EH (cell line): ENCODE data around the gene RESP18.

Source experiments
- DNase-seq: peaks from one replicate; pipeline ENCODE4 v3.0.0-alpha.2; 2015; ENCODE audit warnings: low read depth

RESP18 gene

GRCh38 chr2:219277703-219278654 lies 54.6 kb downstream of the RESP18 start:
- DNase-seq: peak; percentile 88
